Left cardiac atrium (tissue), 4 donors: ENCODE data around the gene MRPL53. TPM values are rescaled to one million over a fixed set of nuclear protein-coding genes. Genes with fewer than 3 reads are reported as not detected.

Experiments used
- ATAC-seq, 2 donors: fragments of 200-7000 bp; cut with Tn5 transposase; one replicate each; pipeline ENCODE4 v1.9.1; 2020; ENCODE audit warnings: mild to moderate bottlenecking in 2 of 2, moderate library complexity in 2 of 2
- DNase-seq: peaks from one replicate; pipeline ENCODE4 v3.0.0-alpha.2; 2020
- intact Hi-C, 2 donors: fragments of 100-400 bp; cut with DNase I; formaldehyde crosslinking; loops; one replicate each; pipeline versions ENCODE4 v1.14.1 to v1.15.1; 2022 to 2023
- total RNA-seq, 2 donors: library from RNA; stranded (reverse); fragmentation: NEBNext Ultra II Directional; extraction: Animal tissue kit (Norgen Biotek cat#: 25700); gene quantifications; one replicate each; pipeline ENCODE4 v1.2.1, GENCODE V29; 2021
- donor health status: DM: no; HTN: yes; CAD: no.
- donor health status: DM: no; HTN: yes; CAD: no; lungs with severe emphysema.
- donor health status: DM: yes; HTN: yes; CAD: no.
- donor health status: Dilated cardiomyopathy.

The MRPL53 gene
- total RNA-seq, 2 donors from 2014 or later, result 110 to 127 TPM

DNA sequence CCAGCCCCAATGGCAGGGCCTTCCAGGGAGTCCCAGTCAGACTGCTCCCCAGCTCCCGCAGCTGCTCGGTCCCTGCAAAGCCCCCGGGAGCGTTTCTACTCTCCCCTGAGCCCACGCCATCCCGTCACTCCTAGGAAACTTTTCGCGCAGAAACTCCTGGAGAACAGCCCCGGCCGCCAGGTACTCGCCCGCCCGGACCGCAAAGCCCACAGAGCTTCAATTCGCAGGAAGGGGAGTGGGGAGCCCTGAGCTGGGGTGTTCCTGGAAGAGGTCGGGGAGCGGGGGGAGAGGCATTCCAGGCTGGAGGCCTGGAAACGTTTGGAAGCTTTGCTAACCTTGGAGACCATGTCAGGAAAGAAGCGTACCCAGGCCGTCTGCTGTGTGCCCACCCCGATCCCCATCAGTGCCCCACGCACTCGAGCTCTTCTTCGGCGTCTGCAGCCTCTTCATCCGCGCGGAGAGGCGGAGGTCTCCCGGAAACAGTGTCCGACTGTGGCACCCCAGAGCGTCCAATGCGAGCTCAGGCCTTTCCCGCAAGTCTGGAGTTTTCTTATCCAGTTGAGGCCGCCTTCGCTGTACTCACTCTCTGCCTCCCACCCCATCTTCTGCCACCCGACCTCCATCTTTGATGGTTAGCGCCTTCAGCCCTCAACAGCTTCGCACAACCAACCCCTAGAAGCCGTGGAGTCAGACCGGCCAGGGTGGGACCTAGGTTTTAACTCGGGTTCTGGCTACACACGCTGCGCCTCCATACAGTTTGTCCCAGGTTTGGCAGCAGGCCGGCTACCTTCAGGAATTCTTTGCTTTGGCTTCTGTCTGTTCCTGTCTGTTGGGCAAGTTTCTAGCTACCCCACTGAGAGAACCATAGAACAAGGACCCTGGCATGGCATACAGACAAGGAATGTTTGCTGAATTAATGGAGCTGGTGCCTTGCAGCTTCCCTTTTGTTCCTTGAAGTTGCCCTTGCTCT, 31.3 kb upstream of the MRPL53 start:
- intact Hi-C loops, result no loop called here
- ATAC-seq (no peak), DNase-seq (no peak)

DNA sequence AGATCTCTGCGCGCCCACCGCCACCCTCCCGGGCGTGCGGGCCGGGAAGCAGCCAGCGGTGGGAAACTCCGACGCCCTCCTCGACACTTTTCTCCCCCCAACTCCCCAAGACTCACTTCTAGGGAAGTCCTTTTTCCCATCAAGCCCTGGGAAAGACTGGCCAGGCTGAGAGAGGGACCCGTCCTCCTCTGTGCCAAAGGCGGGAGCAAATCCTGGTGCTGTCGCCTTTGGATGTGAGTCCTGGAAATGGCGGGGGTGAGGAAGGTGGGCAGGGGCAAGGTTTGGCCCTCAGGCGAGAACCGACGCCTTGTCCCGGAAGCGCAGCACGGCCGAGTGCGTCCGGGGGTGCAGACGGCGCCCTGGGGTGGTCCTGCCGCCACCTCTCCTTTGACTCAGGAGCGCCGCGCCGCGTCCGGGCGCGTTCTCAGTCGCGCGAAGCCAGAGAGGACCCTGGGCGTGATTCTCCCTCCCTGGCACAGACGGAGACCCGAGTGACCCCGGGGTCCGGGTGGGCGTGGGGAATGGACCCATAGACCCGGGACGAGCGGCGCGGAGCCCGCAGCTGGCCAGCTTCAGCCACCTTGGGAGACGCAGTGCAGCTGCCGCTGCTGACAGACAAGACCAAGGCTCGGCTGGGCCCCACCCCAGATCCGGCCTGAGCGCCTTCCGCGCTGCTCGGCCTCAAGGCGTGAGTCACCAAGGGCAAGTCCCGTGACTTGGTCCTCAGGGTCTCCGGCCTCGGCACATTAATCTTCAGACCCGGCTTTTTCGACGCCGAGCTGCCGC, 30.4 kb upstream of the MRPL53 start:
- intact Hi-C loops, result no loop called here
- peak; percentile 92 for DNase-seq
- peak; percentile 52 to 77 for ATAC-seq

DNA sequence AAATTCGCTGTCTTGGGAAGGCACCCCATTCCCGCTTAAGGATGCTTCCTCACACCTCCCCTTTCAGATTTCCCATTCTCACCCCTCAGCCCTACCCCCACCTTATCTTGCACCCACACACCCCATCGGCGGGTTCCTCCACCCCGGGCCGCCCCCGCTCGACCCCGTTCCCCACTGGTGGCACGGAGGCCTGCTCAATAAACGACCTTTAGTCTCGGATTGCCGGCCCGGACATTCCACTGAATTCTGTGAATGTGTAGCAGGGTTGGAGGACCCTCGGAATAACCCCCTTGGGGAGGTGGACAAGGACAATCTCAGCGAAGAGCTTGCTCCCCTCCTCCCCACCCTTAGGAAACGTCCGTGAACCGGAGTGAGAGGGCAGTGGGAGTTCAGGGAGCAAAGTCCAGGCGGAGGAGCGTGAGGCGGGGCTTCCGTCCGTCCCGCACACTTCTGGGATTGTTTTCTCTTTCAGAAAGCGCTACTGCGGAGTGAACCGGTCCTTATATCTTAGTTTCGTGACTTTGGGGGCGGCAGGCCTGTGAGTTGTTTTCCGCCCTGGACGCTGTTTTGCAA, 29.8 kb upstream of the MRPL53 start:
- ATAC-seq (peak in 1 of 2 donors; percentile 7), DNase-seq (no peak)
- intact Hi-C loops, result no loop called here

DNA sequence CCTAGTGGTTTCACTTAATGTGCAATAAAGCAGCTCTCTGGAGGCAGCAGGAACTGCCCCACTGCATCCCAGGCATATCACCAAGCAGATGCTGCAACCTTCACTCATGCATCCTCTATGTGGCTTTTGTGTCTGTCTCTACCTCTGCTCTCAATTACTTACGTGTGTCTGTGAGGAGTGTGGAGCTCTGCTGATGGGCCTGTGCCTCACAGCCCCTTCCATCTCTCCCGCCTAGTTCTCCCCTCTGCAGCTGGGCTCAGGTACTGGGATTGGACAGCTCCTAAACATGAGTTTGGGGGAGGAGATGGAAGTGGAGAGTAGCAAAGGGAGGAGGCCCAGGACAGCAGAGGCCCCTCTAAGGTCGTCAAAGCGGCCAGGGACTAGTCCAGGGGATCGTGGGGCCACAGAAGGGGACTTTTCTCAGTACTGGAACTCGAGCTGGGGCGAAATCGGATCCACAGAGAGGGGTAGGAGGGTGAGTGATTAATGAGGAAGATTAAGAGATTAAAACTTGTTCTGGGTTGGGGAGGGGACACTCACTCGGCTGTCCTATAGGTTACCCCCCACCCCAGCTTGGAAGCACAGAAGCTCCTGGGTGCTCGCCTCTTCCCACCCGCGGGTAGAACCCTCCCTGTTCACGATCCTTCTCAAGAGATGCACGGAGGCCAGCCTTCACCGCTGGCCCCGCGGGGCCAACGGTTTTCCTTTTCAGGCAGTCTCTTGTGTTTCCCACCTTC, 29.0 kb upstream of the MRPL53 start:
- DNase-seq, result no peak
- ATAC-seq, result no peak
- intact Hi-C loops, result no loop called here

DNA sequence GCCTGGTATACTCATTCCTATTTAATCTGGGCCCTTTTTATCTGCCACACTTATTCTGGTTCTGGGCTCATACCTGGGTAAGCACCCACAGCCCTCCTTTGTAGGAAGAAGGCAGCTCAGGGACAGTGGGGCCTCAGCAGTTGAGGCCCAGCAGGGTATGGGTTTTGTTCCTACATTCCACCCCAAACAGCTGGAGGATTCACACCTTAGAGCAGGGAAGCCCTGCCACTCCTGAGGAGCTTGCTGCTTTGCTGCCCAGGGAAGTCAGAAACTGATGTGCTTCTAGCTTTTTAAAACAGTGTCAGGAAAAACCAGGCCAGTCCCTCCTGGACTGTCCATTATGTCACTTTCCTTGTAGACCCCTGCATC, 28.1 kb upstream of the MRPL53 start:
- intact Hi-C loops, result no loop called here
- ATAC-seq (no peak), DNase-seq (no peak)

DNA sequence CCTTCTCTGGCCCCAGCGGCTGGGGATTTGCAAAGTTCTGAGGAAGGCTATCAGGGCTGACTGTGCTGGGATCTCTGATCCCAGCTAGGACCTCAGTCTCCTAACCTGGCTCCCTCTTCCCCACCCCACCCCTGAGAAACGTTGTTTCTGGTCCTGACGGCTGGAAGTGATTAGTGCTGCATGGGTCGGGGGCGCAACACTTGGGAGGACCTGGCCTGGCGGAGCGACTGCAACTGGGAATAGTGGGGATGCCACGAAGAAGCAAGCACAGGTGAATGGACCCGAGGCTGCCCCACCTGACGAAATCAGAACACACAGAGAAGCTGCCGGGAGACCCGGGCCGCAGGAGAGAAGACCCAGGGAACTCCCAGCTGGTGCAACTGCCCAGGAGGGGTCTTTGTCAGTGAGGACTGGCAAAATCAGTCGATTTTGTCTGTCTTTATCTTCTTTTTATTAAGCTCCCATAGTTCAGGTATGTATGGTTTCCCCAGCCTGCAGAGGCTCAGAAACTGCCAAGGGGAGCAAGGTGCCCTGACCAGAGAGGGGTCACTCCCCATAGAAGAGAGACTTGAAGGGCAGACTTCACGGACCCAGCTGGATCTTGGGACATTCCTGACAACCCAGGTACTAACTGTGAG, 27.6 kb upstream of the MRPL53 start:
- ATAC-seq (no peak), DNase-seq (no peak)
- intact Hi-C loops, result no loop called here

DNA sequence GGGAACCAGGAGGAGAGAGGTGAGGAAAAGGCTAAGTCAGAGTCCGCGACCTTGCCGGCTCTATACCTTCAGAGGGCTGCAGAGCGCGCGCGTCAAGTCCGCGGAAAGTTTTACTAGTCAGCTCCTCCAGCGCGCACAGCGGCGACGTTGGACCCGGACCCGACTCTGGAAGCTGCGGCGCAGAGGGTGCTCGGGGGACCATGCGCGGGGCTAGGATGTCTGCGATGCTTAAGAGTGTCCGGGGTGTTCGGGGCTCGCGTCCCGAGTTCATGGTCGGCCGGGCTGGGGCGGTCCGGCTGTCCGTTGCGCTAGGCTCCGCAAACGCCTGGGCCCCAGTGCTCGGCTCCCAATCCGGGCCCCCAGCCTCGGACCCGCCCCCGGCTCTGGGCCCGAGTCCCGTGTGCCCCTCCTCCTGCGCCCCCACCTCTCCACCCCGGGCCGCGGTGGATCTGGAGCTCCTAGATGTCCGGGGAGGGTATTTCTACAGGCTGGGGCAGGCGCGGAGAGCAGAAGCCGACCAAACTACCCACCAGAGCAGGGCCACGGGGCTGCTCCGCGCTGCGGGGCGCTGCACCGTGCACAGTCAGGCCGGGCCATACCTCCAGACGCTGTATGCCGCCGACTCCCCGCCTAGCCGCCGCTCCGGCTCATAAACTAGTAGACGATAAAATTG, 26.9 kb upstream of the MRPL53 start, which contains the start of gene LBX2:
Gene LBX2, minus strand, starts transcription at position 337 of the 673 bp plus-strand sequence. Its CDS starts 66 bp downstream, at position 271.
- intact Hi-C loops, result no loop called here
- ATAC-seq (no peak), DNase-seq (no peak)

DNA sequence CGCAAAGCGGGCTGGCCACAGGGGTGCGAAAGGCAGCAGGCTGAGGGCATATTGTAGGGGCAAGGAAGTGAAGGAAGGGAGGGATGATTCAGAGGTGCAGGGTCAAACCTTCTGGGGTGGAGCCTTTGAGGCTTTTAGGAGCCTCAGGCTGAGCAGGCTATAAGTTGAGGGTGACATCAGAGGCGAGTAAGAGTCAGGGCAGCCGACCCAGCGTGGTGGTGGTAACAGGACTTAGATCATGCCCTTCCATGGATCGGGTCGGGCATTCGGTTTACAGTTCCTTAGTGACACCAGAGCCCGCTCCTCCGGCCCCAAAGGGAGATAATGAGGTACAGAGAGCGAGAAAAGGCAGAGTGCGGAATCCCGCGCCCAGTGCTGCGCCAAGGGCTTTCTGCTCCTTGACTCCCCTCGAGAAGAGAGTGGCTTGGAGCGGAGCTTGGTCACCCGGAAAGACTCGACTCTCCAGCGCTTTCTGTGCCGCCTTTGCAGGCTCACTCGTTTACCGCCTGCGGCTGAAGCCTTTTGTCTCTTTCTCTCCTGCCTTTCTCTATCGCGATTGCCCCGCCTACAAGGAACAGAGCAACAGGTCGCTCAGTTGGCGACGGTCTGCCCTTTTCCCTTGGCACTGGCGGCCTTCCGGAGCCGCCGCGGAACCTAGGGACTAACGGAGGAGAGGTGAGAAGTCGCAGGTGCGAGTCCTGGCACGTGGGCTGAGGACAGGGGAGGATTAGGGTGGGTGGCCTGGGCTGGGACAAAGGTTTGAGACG, 26.2 kb upstream of the MRPL53 start:
- ATAC-seq (peak in 1 of 2 donors; percentile 7), DNase-seq (no peak)
- intact Hi-C loops, result no loop called here

DNA sequence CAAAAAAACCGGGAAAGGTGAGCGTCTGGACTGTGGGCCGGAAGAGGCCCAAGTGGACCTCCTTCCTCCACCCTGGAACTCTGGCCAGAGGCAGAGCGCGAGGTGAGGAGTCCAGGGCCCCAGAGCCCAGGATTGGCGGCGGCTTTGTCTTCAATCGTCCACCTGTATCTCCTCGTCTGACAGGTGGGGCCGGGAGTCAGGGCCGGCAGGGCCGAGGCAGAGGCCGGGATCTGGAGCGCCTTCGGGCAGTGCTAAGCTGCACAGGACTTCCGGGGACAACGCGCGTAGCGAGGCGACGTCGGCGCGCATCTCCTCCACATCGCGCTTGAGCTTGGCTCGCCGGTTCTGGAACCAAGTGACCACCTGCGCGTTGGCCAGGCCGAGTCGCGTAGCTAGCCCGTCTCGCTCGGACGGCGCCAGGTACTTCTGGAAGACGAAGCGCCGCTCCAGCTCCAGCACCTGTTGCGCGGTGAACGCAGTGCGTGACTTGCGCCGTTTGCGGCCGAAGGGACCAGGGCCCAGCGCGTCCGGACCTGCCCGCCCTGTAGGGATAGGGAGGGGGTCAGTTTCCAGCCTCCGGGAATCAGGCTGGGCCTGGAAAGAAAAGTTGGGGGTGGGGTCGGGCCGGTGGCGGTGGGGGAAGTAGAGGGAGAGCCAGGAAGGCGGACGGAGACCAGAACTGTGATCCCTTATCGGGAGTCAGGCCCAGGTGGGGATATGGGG, 25.5 kb upstream of the MRPL53 start:
- ATAC-seq, result peak in 1 of 2 donors; percentile 46
- intact Hi-C loops, result no loop called here
- DNase-seq, result no peak

DNA sequence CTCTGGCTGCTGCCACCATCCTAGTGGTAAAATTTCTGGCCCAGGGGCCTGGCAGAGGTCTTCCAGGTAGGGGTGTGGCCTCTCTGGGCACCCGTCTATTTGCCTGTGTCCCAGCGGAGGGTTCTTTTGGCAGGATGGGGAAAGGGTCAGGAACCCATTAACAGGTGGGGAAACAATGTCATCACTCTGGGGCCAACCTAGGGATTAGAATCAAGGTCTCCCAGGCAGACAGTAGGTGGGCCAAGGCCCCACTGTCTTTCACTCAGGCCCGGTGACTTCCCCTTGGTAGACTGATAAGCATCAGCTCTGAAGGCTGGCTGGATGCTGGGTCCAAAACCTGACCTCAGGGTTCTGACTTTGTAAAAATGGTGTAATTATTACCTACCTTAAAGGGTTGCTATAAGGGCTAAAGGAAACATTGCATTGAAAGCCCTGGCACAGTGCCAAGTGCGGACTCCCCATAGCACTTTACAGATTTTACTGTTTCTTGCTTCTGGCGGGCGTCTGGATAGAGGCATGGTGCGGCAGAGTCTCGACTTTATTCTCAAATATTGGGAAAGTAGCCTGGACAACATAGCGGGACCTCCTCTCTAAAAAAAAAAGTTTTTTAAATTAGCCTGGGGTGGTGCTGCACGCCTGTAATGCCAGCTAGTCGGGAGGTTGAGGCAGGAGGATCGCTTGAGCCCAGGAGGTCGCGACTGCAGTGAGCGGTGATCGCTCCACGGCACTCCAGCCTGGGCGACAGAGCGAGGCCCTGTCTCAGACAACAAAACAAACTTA, 24.7 kb upstream of the MRPL53 start:
- intact Hi-C loops, result no loop called here
- DNase-seq (no peak), ATAC-seq (no peak)

DNA sequence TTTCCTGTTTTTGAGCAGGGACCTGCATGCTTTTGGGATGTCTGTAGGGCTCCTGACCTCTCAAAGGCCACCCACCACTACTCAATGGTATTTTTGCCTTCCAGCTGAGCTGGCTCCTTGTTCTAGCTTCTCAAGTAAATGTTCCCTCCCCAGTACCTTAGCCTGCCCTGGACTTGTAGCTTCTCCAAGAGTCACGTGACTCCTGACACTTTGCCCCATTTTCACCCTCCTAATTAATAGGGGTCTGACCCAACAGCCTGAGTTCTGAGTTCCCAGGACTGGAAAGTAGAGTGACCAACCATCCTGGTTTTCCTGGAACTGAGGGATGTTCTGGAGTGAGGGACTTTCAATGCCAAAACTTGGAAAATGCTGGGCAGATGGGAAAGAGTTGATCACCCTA, 23.0 kb upstream of the MRPL53 start:
- intact Hi-C loops, result no loop called here
- DNase-seq, result no peak
- no peak for ATAC-seq

DNA sequence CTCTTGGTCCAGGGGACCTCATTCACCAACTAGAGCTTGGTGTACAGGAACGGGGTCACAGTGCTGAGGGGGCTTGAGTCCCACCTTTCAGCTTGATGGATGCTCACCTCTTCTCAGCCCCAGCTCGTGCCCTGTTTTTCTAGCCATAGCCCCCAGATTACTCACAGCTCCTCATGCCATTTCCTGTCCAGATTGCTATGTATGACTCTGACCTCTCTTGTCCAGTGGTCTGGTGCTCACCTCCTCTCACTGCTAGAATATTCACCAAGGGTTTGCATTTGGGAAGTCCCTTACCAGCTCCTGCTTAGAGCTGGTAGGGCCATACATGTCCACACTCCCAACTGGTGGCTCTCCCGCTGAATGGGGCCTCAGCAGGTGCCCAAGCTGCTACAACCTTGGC, 21.1 kb upstream of the MRPL53 start:
- intact Hi-C loops, result no loop called here
- ATAC-seq (no peak), DNase-seq (no peak)

DNA sequence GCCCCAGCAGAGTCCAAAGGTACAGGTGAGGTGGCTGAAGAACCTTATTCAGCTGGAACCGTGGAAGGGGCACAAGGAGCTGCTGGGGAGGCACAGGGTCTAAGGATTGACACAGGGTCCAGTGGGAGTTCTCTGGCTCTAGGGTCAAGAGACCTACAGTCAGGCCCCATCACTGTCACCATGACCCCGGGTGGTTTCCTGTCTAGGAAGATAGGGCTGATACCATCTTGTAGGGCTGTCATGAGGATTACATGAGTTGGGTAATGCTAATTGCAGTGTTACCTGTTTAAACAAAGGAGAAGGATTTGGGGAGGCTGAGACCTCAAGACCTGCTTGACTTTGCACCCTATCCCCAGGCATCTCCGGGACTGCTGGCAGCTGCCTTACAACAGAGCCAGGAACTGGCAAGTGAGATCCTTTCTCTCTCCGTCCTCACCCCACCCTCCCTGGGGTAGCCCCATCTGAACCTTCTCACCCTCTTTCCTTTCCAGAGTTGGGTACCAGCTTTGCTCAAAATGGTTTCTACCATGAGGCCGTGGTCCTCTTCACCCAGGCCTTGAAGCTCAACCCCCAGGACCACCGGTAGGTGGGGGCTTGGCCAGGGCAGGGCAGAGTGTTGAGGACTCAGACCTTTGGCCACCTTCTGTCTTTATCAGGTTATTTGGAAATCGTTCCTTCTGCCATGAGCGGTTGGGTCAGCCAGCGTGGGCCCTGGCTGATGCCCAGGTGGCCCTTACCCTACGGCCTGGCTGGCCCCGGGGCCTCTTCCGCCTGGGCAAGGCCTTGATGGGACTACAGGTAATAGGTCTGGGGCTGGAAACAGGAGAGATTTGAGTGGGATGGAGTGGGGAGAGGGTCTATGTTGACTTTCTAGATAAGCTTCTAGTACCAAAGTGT, 19.4 kb upstream of the MRPL53 start:
- ATAC-seq (no peak), DNase-seq (no peak)
- intact Hi-C loops, result no loop called here

DNA sequence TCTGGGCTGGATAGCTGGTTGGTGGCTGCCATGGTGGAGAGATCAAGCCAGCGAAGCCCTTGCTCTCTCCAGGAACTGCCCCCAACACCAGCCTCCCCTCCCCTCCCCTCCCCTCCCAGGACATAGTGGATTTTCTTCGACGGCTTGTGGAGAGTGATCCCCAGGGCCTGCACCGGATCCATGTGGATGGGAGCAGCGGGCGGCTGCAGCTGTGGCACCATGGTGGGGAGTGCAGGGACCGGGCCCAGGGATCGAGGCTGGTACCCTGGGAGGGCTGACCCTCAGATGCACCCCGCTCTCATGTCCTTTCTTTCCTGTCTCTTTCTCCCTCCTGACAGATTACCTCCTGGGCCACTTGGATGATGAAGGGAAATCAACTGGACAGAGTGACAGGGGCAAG, 17.4 kb upstream of the MRPL53 start:
- intact Hi-C loops, result loop anchor here in 1 of 2 donors (10.0 kb wide), 1 partner anchor 95 kb away; no protein-coding TSS in a partner anchor
- ATAC-seq, result no peak
- DNase-seq, result no peak
